NCI-H2196 treated with DMSO at 0.1 percent for 48 hours (cell line): ENCODE results near the gene SLC17A7.

ENCODE experiments used
- DNase-seq: peaks from one replicate; lab custom pipeline; 2025; ENCODE audit not compliant: unreplicated experiment; lab: John Stamatoyannopoulos, UW

The SLC17A7 gene

DNA sequence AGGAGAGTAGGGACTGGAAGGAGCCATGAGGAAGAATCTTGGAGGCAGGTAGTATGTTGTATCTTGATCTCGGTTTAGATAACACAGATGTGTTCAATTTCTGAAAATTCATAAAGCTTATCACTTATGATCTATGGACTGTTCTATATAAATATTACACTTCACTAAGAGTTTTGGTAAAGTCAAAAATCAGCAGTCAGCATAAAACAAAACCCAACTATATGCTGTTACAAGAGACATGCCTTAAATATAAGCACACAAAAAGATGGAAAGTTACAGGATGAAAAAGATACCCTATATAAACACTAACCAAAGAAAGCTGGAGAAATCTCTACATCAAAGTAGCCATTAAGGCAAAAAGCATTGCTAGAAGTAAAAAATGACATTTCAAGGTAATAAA lies 57.7 kb downstream of the SLC17A7 start:
- no peak for DNase-seq

GRCh38 chr19:49382639-49383038 lies 58.7 kb downstream of the SLC17A7 start:
- DNase-seq = no peak

GRCh38 chr19:49380391-49380790 lies 60.9 kb downstream of the SLC17A7 start:
- no peak for DNase-seq
